22Rv1 (cell line): ENCODE measurements around the gene GRWD1.

Experiments used
- H3K27ac ChIP-seq: fragments of 450-650 bp; 2 replicates; pipeline ENCODE4 v1.5.1; 2017
- ZFX ChIP-seq: fragments of 450-650 bp; IDR thresholded peaks from 2 replicates; pipeline ENCODE4 v1.6.1; 2017; ENCODE audit warnings: antibody characterized with exemption, borderline replicate concordance
- TF ChIP-seq, protein P1 (sequence below): fragments of 450-650 bp; IDR thresholded peaks from 2 replicates; pipeline ENCODE4 v1.5.1; 2017; ENCODE audit warnings: mild to moderate bottlenecking

GRWD1 gene

GRCh38 chr19:48445606-48446481 lies at the start of gene GRWD1:
Gene GRWD1 (plus strand): TSS chr19:48445983. CDS start chr19:48446006, 23 bp downstream.
- H3K27ac ChIP-seq = peak within 1 kb of the TSS; percentile 91
- no peak for TF ChIP-seq ZFX
- TF ChIP-seq, protein P1, sequence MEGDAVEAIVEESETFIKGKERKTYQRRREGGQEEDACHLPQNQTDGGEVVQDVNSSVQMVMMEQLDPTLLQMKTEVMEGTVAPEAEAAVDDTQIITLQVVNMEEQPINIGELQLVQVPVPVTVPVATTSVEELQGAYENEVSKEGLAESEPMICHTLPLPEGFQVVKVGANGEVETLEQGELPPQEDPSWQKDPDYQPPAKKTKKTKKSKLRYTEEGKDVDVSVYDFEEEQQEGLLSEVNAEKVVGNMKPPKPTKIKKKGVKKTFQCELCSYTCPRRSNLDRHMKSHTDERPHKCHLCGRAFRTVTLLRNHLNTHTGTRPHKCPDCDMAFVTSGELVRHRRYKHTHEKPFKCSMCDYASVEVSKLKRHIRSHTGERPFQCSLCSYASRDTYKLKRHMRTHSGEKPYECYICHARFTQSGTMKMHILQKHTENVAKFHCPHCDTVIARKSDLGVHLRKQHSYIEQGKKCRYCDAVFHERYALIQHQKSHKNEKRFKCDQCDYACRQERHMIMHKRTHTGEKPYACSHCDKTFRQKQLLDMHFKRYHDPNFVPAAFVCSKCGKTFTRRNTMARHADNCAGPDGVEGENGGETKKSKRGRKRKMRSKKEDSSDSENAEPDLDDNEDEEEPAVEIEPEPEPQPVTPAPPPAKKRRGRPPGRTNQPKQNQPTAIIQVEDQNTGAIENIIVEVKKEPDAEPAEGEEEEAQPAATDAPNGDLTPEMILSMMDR = peak; percentile 35; the same call in 1 of the 2 replicates

GRCh38 chr19:48396016-48396823 lies 49.6 kb upstream of the GRWD1 start:
- 0 out of 2 replicates have a peak overlapping the region, but pooled peaks have one; percentile 10 for H3K27ac ChIP-seq
- TF ChIP-seq, protein P1 = no peak
- no peak for TF ChIP-seq ZFX

DNA sequence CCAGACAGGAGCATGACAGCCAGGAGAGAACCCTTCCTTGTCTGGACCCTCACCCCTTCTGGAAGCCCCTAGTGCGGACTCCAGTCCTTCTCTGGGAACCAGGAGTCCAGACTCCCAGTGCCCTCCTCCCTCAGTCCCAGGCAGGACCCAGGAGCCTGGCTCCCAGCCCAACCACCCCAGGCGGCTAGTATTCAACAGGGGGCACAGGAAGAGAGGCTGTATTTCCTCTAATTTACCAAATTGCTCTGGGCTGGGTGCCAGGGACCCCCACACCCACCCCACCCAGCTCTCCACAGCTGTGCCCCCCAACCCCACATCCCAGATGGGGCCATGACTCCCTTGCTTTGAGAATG lies 49.0 kb upstream of the GRWD1 start:
- TF ChIP-seq, protein P1 = no peak
- no peak for TF ChIP-seq ZFX
- H3K27ac ChIP-seq = no peak overlapping the region

- no peak for TF ChIP-seq ZFX
- TF ChIP-seq, protein P1 = no peak
- peak overlapping the region; percentile 96 for H3K27ac ChIP-seq
These were observed 48.3 kb upstream of the GRWD1 start for GRCh38 chr19:48397263-48398101.

DNA sequence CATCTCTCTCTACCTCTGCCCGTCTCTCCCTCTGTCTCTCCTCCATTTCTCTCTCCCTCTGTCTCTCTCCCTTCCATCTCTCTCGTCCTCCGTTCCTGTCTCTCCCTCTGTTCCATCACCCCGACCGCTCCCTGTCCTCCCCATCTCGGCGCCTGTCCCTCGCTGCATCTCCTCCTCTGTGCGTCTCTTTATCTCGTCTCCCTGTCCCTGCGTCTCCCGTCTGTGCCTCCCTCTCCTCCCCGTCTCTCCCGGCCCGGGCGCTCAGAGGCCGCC lies 47.7 kb upstream of the GRWD1 start:
- TF ChIP-seq, protein P1 = no peak
- no peak for TF ChIP-seq ZFX
- H3K27ac ChIP-seq = peak overlapping the region; percentile 96

DNA sequence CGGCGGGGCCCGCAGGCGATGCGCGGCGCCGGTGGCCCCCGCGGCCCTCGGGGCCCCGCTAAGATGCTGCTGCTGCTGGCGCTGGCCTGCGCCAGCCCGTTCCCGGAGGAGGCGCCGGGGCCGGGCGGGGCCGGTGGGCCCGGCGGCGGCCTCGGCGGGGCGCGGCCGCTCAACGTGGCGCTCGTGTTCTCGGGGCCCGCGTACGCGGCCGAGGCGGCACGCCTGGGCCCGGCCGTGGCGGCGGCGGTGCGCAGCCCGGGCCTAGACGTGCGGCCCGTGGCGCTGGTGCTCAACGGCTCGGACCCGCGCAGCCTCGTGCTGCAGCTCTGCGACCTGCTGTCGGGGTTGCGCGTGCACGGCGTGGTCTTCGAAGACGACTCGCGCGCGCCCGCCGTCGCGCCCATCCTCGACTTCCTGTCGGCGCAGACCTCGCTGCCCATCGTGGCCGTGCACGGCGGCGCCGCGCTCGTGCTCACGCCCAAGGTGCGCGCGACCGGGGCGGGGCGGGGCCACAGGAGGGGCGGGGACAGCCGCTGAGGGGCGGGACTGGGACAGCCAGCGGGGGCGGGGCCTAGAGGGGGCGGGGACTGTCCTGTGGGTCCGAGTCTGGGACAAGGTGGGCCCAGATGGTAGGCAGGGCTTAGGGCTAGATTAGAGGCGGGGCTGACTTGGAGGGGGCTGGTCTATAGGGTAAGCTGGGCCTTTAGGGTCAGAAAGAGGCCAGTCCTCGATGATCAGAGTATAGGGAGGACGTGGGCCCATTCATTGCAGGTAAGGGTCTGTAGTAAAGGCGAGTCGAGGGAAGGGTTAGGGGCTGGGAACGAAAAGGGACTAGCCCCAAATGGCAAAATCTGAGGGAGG lies 47.2 kb upstream of the GRWD1 start:
- peak overlapping the region; percentile 96 for H3K27ac ChIP-seq

More for the DNA sequence above, 47.2 kb upstream of the GRWD1 start:
- no peak for TF ChIP-seq ZFX
- TF ChIP-seq, protein P1 = no peak
